ENCODE measurements around the gene LENG9.

DNA sequence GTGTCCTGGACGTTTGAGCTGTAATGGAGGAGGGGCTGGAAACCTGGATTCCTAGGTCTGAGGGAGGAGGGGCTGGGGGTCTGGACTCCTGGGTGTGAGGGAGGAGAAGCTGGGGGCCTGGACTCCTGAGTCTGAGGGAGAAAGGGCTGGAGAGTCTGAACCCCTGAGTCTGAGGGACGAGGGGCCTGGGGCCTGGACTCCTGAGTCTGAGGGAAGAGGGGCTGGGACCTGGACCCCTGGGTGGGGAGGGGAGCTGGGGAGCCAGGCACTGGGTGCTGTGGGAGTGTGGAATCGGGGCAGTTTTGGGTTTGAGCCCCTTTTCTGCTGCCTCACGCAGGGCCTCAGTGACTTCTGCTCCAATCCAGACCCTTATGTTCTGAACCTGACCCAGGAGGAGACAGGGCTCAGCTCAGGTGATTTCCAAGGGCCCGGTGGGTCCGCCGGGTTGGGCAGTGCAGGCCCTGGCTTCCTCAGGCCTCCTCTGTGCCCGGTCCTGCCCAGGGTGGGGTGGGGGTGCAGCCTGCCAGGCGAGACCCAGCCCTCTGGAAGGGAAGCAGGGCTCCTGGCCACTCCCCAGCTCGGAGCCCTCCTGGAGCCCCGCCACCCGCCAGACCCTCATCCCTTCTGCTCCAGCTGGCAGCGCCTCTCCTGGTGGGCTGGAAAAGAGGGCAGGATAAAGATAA is 33.9 kb downstream of the LENG9 start:
- TF ChIP-seq MYNN (tag by site-specific recombination; IDR thresholded peaks at IDR 0.05; ENCODE audit: borderline replicate concordance) (no peak), CTCF (tag by site-specific recombination; IDR thresholded peaks at IDR 0.05) (0 out of 2 replicates have a peak, but pooled peaks have one; percentile 22), ZNF610 (tag by site-specific recombination; IDR thresholded peaks at IDR 0.05; ENCODE audit: borderline replicate concordance) (no peak), ZBTB7A (tag by site-specific recombination; IDR thresholded peaks at IDR 0.05; ENCODE audit: low read depth) (no peak), PBX3 (CRISPR knock-in tag; IDR thresholded peaks at IDR 0.05) (no peak), ZNF274 (IDR thresholded peaks at IDR 0.05; ENCODE audit: low read length) (no peak), ZNF274 (tag by site-specific recombination; IDR thresholded peaks at IDR 0.05; ENCODE audit: borderline replicate concordance) (no peak), ZBTB10 (tag by site-specific recombination; IDR thresholded peaks at IDR 0.05) (no peak), YY1 (tag by site-specific recombination; IDR thresholded peaks at IDR 0.05) (no peak), MZF1 (tag by site-specific recombination; IDR thresholded peaks at IDR 0.05; ENCODE audit: borderline replicate concordance) (no peak)
- TF ChIP-seq, protein P1, sequence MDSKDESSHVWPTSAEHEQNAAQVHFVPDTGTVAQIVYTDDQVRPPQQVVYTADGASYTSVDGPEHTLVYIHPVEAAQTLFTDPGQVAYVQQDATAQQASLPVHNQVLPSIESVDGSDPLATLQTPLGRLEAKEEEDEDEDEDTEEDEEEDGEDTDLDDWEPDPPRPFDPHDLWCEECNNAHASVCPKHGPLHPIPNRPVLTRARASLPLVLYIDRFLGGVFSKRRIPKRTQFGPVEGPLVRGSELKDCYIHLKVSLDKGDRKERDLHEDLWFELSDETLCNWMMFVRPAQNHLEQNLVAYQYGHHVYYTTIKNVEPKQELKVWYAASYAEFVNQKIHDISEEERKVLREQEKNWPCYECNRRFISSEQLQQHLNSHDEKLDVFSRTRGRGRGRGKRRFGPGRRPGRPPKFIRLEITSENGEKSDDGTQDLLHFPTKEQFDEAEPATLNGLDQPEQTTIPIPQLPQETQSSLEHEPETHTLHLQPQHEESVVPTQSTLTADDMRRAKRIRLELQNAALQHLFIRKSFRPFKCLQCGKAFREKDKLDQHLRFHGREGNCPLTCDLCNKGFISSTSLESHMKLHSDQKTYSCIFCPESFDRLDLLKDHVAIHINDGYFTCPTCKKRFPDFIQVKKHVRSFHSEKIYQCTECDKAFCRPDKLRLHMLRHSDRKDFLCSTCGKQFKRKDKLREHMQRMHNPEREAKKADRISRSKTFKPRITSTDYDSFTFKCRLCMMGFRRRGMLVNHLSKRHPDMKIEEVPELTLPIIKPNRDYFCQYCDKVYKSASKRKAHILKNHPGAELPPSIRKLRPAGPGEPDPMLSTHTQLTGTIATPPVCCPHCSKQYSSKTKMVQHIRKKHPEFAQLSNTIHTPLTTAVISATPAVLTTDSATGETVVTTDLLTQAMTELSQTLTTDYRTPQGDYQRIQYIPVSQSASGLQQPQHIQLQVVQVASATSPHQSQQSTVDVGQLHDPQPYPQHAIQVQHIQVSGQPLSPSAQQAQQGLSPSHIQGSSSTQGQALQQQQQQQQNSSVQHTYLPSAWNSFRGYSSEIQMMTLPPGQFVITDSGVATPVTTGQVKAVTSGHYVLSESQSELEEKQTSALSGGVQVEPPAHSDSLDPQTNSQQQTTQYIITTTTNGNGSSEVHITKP (tag by site-specific recombination; IDR thresholded peaks at IDR 0.05) = no peak
